ENCODE data around the gene BRD3. TPM values are rescaled to one million over a fixed set of nuclear protein-coding genes. Genes with fewer than 3 reads are reported as not detected.

The BRD3 gene
- total RNA-seq, 1 experiment from 2014 or later = 47.3 TPM

DNA sequence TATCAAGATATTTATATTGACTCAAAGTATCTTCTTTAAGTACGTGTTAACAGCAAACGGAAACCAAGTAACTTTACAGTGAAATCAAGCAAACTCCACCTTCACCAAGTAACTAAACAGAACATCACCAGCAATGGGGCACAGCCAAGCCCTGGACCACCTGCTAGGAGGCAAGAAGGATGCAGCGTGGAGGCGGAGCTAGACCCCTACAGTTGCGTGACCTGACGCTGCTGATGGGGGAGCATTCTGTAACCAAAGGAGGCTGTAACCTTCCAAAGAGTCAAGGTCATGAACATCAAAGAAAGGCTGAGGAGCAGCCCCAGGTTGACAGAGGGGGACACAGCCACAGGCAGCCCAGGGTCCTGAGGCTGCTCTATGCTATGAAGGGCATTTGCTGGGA, 81.8 kb downstream of the BRD3 start:
- TF ChIP-seq CTCF (conservative IDR thresholded peaks at IDR 0.05) = no peak
- no peak for TF ChIP-seq EZH2 (IDR thresholded peaks at IDR 0.05; ENCODE audit: low read depth)
- no peaks in the 10 kb centered on the region for H3K27me3 ChIP-seq (ENCODE audit: insufficient read depth, low read depth)
- H3K79me2 ChIP-seq (ENCODE audit: low read depth) = peaks cover 52% of the 10 kb centered on the region
- intact Hi-C loops (cut with micrococcal nuclease; ENCODE audit: unreplicated experiment) = no loop called here
- ChIA-PET CTCF (no interaction called here), POLR2A (ENCODE audit: unreplicated experiment) (no interaction called here)
- no peak overlapping the region for H2AFZ ChIP-seq
- no peaks in the 10 kb centered on the region for H3K9me2 ChIP-seq (ENCODE audit: insufficient read depth)
- H3K9me3 ChIP-seq (ENCODE audit: insufficient read depth, low read depth) = no peaks in the 10 kb centered on the region
- no peak overlapping the region for H3K4me3 ChIP-seq
- H3K27ac ChIP-seq = no peak overlapping the region
- no peaks in the 10 kb centered on the region for H3K36me3 ChIP-seq (ENCODE audit: low read depth)
- no peak overlapping the region for H3K4me2 ChIP-seq
- DNase-seq = no peak
- H3K4me1 ChIP-seq (replicated peaks; ENCODE audit: insufficient read depth) = peaks cover 11% of the 10 kb centered on the region
- BruUV-seq (replicated peaks) = no TSS peak
- peaks cover 72% of the 10 kb centered on the region for H4K20me1 ChIP-seq (ENCODE audit: insufficient read depth)
- peaks cover 5% of the 10 kb centered on the region; the same call in 1 of the 2 replicates for H3F3A ChIP-seq (ENCODE audit: insufficient read depth, low read depth)

DNA sequence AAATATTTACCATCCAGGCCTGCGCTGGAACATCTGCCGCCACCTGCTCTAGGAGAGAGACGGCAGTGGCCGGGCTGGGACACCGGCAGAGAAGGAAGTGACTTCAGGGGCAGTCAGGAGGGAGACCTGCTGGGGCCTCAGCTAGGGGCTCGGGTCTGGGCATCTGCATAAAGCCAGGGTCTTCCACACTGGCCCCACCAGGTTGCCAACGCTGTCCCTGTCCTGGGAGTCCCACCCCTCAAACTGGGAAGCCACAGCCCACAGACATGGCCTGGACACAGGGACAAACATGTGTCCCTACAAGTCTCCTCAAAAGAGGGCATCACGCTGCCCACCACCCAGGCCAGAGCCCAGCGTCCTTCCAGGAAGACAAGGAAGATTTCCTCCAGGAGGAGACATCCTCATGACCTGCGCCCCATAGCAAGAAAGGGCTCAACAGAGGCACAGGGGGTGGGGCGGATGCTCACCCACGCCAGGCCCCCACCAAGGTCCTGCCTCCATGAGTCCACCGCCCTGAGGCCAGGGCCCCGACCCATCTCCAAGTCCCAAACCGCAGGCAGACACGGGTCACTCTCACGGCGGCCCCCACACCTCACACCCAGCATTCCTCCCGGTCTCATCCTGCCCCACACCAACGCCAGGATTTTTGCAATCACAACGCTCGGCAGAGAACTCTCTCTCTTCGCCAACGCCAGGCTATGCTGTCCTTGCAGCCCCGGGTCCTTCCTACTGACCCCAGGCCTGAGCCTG, 84.7 kb downstream of the BRD3 start:
- Histone ChIP-seq H3K9me2 (ENCODE audit: insufficient read depth) (no peaks in the 10 kb centered on the region), H3K4me3 (no peak overlapping the region), H3K4me2 (no peak overlapping the region), H3K36me3 (ENCODE audit: low read depth) (no peaks in the 10 kb centered on the region), H3K9me3 (ENCODE audit: insufficient read depth, low read depth) (no peaks in the 10 kb centered on the region), H3K79me2 (ENCODE audit: low read depth) (peaks cover 36% of the 10 kb centered on the region; the same call in 1 of the 2 replicates), H3K4me1 (replicated peaks; ENCODE audit: insufficient read depth) (no peaks in the 10 kb centered on the region), H4K20me1 (ENCODE audit: insufficient read depth) (peaks cover 72% of the 10 kb centered on the region), H3F3A (ENCODE audit: insufficient read depth, low read depth) (0 out of 2 replicates have a peak, but pooled peaks cover 2% of the 10 kb centered on the region), H2AFZ (no peak overlapping the region), H3K27ac (no peak overlapping the region), H3K27me3 (ENCODE audit: insufficient read depth, low read depth) (no peaks in the 10 kb centered on the region)
- no peak for DNase-seq
- ChIA-PET CTCF (no interaction called here), POLR2A (ENCODE audit: unreplicated experiment) (no interaction called here)
- no TSS peak for BruUV-seq (replicated peaks)
- intact Hi-C loops (cut with micrococcal nuclease; ENCODE audit: unreplicated experiment) = no loop called here
- TF ChIP-seq CTCF (conservative IDR thresholded peaks at IDR 0.05) (no peak), EZH2 (IDR thresholded peaks at IDR 0.05; ENCODE audit: low read depth) (no peak)

GRCh38 chr9:133981958-133982681, 85.7 kb downstream of the BRD3 start:
- ChIA-PET CTCF (no interaction called here), POLR2A (ENCODE audit: unreplicated experiment) (no interaction called here)
- Histone ChIP-seq H3F3A (ENCODE audit: insufficient read depth, low read depth) (no peaks in the 10 kb centered on the region), H3K36me3 (ENCODE audit: low read depth) (no peaks in the 10 kb centered on the region), H3K4me3 (no peak overlapping the region), H3K4me2 (no peak overlapping the region), H4K20me1 (ENCODE audit: insufficient read depth) (peaks cover 72% of the 10 kb centered on the region), H3K9me2 (ENCODE audit: insufficient read depth) (no peaks in the 10 kb centered on the region), H3K79me2 (ENCODE audit: low read depth) (peaks cover 36% of the 10 kb centered on the region), H3K27ac (no peak overlapping the region), H3K27me3 (ENCODE audit: insufficient read depth, low read depth) (no peaks in the 10 kb centered on the region), H2AFZ (no peak overlapping the region), H3K9me3 (ENCODE audit: insufficient read depth, low read depth) (no peaks in the 10 kb centered on the region), H3K4me1 (replicated peaks; ENCODE audit: insufficient read depth) (no peaks in the 10 kb centered on the region)
- intact Hi-C loops (cut with micrococcal nuclease; ENCODE audit: unreplicated experiment) = no loop called here
- DNase-seq = no peak
- TF ChIP-seq CTCF (conservative IDR thresholded peaks at IDR 0.05) (no peak), EZH2 (IDR thresholded peaks at IDR 0.05; ENCODE audit: low read depth) (no peak)
- no TSS peak for BruUV-seq (replicated peaks)
